Measurements from ENCODE around the gene MKLN1.

The MKLN1 gene

DNA sequence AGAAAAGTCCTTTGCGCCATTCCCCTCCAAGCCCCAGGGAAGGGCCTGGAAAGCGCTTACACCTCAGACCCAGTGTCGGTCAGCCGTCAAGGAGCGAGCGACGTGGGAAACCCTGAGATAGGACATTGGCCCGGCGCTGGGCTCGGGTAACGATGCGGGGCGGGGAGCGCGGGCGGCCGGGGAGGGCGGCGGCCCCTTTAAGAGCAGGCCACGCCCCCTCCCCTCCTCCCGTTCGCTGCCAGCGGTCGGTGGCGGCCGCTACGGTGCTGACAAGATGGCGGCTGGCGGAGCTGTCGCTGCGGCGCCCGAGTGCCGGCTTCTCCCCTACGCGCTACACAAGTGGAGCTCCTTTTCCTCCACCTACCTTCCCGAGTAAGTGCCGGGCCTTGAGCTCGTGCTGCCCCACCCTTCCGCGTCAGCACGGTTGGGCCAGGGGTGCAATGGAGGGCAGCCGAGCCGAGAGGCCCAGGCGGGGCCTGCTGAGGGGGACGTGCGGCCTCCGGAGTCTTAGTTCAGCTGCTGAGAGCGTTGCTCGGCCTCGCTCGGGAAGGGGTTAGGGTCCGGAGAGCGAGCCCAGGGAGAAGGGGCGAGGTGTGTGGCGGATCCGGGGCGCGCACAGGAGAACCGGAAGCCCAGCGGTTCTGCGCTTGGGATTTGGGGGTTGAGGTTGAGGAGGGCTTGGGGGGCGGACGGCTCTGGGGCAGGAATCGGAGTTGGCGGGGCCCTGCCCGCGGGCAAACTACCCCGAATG is at the start of gene MKLN1:
Gene MKLN1 (plus strand): TSS at position 251 of the 751 bp plus-strand sequence. CDS start 24 bp downstream, at position 275.
- H3K9ac ChIP-seq (ENCODE audit: low read depth, low read length): peak within 1 kb of the TSS; percentile 98
- H3K27ac ChIP-seq (ENCODE audit: low read depth, low read length): peak within 1 kb of the TSS; percentile 97
- H3K9me3 ChIP-seq (ENCODE audit: control insufficient read depth, insufficient read depth, low read length): no peaks in the 10 kb centered on the region
- H3K36me3 ChIP-seq (ENCODE audit: control insufficient read depth, insufficient read depth, low read length): no peaks in the 10 kb centered on the region
- H3K27me3 ChIP-seq (ENCODE audit: control insufficient read depth, insufficient read depth, low read length): no peaks in the 10 kb centered on the region
- peaks cover 36% of the 10 kb centered on the region for H3K4me1 ChIP-seq (ENCODE audit: control insufficient read depth, insufficient read depth, low read length)
- H3K4me3 ChIP-seq (ENCODE audit: low read depth, low read length): peak within 1 kb of the TSS; percentile 98

DNA sequence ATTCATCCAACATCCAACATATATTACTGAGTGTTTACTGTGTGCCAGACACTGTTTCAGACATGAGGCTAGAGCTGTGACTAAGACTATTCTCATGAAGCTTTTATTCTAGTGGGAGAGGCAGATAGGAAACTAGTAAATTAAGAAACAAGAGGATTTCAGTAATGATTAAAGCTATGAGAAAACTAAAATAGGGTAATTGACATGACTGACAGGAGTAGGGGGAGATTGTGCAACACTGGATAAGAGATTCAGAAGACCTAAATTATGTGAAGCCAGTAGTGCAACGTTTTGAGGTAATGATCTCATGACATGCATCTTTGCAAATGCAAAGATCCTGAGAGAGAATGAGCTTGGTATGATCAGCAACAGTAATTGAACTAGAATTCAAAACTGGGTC is 48.6 kb upstream of the MKLN1 start:
- Histone ChIP-seq H3K9ac (ENCODE audit: low read depth, low read length) (no peak overlapping the region), H3K9me3 (ENCODE audit: control insufficient read depth, insufficient read depth, low read length) (no peaks in the 10 kb centered on the region; the same call in 1 of the 2 replicates), H3K4me1 (ENCODE audit: control insufficient read depth, insufficient read depth, low read length) (no peaks in the 10 kb centered on the region), H3K27ac (ENCODE audit: low read depth, low read length) (no peak overlapping the region), H3K27me3 (ENCODE audit: control insufficient read depth, insufficient read depth, low read length) (no peaks in the 10 kb centered on the region), H3K4me3 (ENCODE audit: low read depth, low read length) (no peak overlapping the region), H3K36me3 (ENCODE audit: control insufficient read depth, insufficient read depth, low read length) (no peaks in the 10 kb centered on the region)

DNA sequence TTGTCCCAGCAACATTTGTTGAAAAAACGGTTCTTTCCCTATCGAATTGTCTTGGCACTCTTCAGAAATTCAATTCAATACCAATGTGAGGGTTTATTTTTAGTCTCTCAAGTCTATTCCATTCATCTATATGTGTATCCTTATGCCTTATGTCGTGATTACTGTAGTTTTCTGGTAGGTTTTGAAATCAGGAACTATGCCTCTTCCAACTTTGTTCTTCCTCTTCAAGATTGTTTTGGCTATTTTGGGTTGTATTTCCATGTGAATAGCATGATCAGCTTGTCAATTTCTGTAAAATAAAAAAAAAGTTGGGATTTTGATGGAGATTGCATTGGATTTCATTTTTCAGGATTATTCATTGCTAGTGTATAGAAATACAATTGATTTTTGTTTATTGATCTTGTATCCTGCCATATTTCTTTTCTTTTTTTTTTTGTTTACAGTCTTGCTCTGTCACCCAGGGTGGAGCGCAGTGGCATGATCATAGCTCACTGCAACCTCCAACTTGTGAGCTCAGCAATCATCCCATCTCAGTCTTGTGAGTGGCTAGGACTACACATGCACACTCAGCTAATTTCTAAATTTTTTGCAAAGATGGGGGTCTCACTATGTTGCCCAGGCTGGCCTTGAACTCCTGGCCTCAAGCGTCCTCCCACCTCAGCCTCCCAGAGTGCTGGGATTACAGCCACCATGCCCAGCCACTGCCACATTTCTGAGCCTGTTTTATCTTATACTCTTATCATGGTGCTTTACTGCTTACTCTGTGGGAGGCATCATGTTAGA is 46.2 kb upstream of the MKLN1 start:
- H3K9me3 ChIP-seq (ENCODE audit: control insufficient read depth, insufficient read depth, low read length): no peaks in the 10 kb centered on the region; the same call in 1 of the 2 replicates
- H3K27me3 ChIP-seq (ENCODE audit: control insufficient read depth, insufficient read depth, low read length): no peaks in the 10 kb centered on the region
- H3K4me1 ChIP-seq (ENCODE audit: control insufficient read depth, insufficient read depth, low read length): peaks cover 8% of the 10 kb centered on the region; the same call in 1 of the 2 replicates
- H3K27ac ChIP-seq (ENCODE audit: low read depth, low read length): no peak overlapping the region
- no peak overlapping the region for H3K9ac ChIP-seq (ENCODE audit: low read depth, low read length)
- H3K4me3 ChIP-seq (ENCODE audit: low read depth, low read length): no peak overlapping the region
- no peaks in the 10 kb centered on the region for H3K36me3 ChIP-seq (ENCODE audit: control insufficient read depth, insufficient read depth, low read length)

DNA sequence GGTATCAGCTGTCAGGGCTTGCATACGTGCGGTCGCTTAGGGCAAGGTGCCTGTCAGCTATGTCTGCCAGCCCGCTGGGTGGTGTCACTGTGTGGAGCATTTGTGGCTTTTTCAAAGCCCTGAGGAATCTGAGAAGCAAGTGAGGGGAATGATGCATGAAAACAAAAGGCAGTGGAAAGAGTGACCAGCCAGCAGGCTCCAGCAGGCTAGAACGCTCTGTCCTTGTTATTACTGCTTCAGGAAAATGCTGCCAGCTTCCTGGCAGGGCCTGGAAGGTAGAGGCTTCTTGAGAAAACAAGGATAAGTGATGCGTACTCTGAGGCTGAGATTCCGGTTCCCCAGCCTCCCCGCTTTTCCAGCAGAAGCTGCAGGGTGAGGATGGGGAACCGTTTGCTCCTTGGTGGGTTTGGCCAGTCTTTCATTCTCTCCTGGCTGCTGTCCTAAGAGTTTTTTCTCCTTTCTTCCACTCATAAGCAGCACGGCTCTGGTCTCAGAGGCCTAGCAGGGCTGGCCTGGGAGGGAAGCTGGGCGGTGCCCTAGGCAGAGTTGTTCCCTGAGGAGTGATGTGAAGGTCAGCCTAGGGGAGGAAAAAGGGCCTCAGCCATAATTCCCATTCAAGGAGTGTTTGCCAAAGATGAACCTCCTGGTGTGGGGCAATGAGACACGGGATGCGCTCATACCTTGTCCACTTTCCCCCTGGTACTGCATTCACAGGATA is 42.8 kb upstream of the MKLN1 start:
- H3K36me3 ChIP-seq (ENCODE audit: control insufficient read depth, insufficient read depth, low read length): no peaks in the 10 kb centered on the region
- H3K4me3 ChIP-seq (ENCODE audit: low read depth, low read length): no peak overlapping the region
- H3K9me3 ChIP-seq (ENCODE audit: control insufficient read depth, insufficient read depth, low read length): no peaks in the 10 kb centered on the region; the same call in 1 of the 2 replicates
- no peak overlapping the region for H3K27ac ChIP-seq (ENCODE audit: low read depth, low read length)
- no peak overlapping the region for H3K9ac ChIP-seq (ENCODE audit: low read depth, low read length)
- no peaks in the 10 kb centered on the region for H3K27me3 ChIP-seq (ENCODE audit: control insufficient read depth, insufficient read depth, low read length)
- peaks cover 8% of the 10 kb centered on the region; the same call in 1 of the 2 replicates for H3K4me1 ChIP-seq (ENCODE audit: control insufficient read depth, insufficient read depth, low read length)

DNA sequence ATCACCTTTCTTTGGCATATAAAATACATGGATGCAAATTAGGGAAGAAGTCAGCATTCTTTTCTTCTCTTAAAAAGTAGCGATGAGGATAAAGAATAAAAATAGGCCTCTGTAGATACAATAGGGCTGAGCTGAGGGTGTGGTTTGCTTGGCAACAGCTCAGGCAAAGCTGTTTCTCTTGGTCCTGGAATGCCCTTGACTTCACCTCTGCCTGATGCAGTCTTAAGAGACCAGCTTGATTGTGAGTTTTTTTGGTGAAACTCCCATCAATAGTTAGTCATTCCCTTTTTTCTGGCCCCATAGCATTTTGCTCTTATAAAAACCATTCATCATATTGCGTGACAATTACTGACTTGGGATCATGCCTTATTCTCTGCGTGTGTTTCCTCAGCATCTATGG is 42.1 kb upstream of the MKLN1 start:
- H3K27ac ChIP-seq (ENCODE audit: low read depth, low read length): no peak overlapping the region
- H3K36me3 ChIP-seq (ENCODE audit: control insufficient read depth, insufficient read depth, low read length): no peaks in the 10 kb centered on the region
- H3K9ac ChIP-seq (ENCODE audit: low read depth, low read length): no peak overlapping the region
- H3K9me3 ChIP-seq (ENCODE audit: control insufficient read depth, insufficient read depth, low read length): no peaks in the 10 kb centered on the region
- no peak overlapping the region for H3K4me3 ChIP-seq (ENCODE audit: low read depth, low read length)
- H3K27me3 ChIP-seq (ENCODE audit: control insufficient read depth, insufficient read depth, low read length): no peaks in the 10 kb centered on the region
- H3K4me1 ChIP-seq (ENCODE audit: control insufficient read depth, insufficient read depth, low read length): peaks cover 8% of the 10 kb centered on the region; the same call in 1 of the 2 replicates

DNA sequence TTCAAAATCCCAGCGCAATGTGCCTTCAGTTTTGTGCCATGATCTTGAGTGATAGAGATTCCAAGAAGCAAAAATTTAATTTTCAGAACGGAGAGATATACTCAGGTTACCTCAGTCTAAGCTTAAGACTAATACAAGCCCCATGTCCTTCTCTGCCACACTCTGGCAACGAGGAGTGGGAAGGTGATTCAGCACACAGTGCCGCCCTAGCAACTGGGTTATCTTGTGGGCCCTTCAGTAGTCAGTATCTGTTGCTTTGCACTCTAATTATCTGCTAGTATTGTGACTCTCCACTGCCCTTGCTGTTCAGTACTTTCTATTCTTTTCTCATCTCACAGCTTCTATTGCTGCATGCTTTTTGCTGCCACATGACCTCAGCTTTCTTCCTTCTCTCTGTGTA is 39.2 kb upstream of the MKLN1 start:
- no peak overlapping the region for H3K4me3 ChIP-seq (ENCODE audit: low read depth, low read length)
- no peak overlapping the region for H3K27ac ChIP-seq (ENCODE audit: low read depth, low read length)
- no peak overlapping the region for H3K9ac ChIP-seq (ENCODE audit: low read depth, low read length)
- no peaks in the 10 kb centered on the region for H3K36me3 ChIP-seq (ENCODE audit: control insufficient read depth, insufficient read depth, low read length)
- no peaks in the 10 kb centered on the region for H3K9me3 ChIP-seq (ENCODE audit: control insufficient read depth, insufficient read depth, low read length)
- H3K27me3 ChIP-seq (ENCODE audit: control insufficient read depth, insufficient read depth, low read length): no peaks in the 10 kb centered on the region
- H3K4me1 ChIP-seq (ENCODE audit: control insufficient read depth, insufficient read depth, low read length): peaks cover 8% of the 10 kb centered on the region; the same call in 1 of the 2 replicates

DNA sequence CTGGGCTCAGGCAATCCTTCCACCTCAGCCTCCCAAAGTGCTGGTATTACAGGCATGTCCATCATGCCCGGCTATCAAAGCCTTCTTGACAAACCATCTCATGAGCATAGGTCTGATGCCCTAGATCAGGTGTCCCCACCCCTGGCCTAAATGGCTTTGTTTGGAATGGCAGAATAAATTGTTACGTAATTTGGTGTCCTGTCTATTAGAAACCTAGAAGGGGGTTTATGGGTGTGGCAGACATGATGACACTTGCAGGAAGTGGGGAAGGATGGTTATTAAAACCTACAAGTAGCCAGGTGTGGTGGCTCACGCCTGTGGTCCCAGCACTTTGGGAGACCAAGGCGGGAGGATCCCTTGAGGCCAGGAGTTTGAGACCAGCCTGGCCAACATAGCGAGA is 38.6 kb upstream of the MKLN1 start:
- H3K9ac ChIP-seq (ENCODE audit: low read depth, low read length): no peak overlapping the region
- H3K9me3 ChIP-seq (ENCODE audit: control insufficient read depth, insufficient read depth, low read length): no peaks in the 10 kb centered on the region
- H3K4me3 ChIP-seq (ENCODE audit: low read depth, low read length): no peak overlapping the region
- H3K4me1 ChIP-seq (ENCODE audit: control insufficient read depth, insufficient read depth, low read length): peaks cover 8% of the 10 kb centered on the region; the same call in 1 of the 2 replicates
- no peaks in the 10 kb centered on the region for H3K27me3 ChIP-seq (ENCODE audit: control insufficient read depth, insufficient read depth, low read length)
- no peak overlapping the region for H3K27ac ChIP-seq (ENCODE audit: low read depth, low read length)
- H3K36me3 ChIP-seq (ENCODE audit: control insufficient read depth, insufficient read depth, low read length): no peaks in the 10 kb centered on the region

DNA sequence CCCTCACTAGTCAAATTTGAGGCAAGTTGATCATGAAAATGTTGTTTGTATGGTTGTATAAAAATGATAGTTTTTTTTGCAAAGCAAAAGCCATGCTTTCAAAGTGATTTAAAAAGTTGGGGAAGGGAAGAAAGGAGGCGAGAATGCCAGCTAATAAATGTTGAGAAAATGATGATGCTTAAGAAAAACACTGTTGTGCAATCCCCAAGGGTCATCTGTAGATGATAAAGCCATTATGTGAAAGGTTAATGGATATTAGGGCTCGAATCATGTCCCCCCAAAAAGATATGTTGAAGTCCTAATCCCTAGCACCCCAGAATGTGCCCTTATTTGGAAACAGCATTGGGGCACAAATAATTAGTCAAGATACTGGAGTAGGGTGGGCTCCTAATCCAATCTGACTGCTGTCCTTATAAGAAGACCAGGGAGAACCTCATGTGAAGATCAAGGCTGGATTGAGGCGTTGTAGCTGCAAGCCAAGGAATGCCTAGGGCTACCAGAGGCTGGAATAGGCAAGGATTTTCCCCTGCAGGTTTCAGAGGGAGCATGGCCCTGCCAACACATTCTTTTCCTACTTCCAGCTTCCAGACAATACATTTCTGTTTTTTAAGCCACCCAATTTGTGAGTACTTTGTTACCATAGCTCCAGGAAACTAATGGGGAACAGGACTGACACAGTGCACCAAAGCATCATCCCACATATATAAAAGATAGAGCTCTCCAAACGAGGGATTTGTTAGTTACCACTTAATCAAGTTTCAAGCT is 35.4 kb upstream of the MKLN1 start:
- H3K4me3 ChIP-seq (ENCODE audit: low read depth, low read length): no peak overlapping the region
- no peaks in the 10 kb centered on the region for H3K9me3 ChIP-seq (ENCODE audit: control insufficient read depth, insufficient read depth, low read length)
- H3K36me3 ChIP-seq (ENCODE audit: control insufficient read depth, insufficient read depth, low read length): no peaks in the 10 kb centered on the region
- no peaks in the 10 kb centered on the region for H3K27me3 ChIP-seq (ENCODE audit: control insufficient read depth, insufficient read depth, low read length)
- H3K4me1 ChIP-seq (ENCODE audit: control insufficient read depth, insufficient read depth, low read length): no peaks in the 10 kb centered on the region
- no peak overlapping the region for H3K9ac ChIP-seq (ENCODE audit: low read depth, low read length)
- no peak overlapping the region for H3K27ac ChIP-seq (ENCODE audit: low read depth, low read length)

DNA sequence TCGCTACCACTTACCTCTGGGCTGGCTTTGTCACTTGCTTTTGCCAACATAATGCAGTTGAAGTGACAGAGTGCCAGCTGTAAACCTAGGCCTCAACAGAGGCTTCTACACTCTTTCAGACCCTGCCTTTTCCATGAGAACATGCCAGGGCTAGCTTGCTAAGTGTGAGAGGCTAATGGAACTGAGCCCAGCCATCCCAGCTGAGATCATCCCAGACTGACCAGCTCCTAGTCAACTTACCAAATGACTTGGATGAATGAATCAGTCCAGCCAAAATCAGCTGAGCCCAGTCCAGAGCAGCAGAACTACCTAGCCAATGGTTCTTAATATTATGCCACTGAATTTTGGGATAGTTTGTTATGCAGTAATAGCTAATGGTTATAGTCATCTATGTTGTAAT is 34.7 kb upstream of the MKLN1 start:
- Histone ChIP-seq H3K9me3 (ENCODE audit: control insufficient read depth, insufficient read depth, low read length) (no peaks in the 10 kb centered on the region), H3K9ac (ENCODE audit: low read depth, low read length) (no peak overlapping the region), H3K36me3 (ENCODE audit: control insufficient read depth, insufficient read depth, low read length) (no peaks in the 10 kb centered on the region), H3K4me1 (ENCODE audit: control insufficient read depth, insufficient read depth, low read length) (no peaks in the 10 kb centered on the region), H3K27ac (ENCODE audit: low read depth, low read length) (no peak overlapping the region), H3K4me3 (ENCODE audit: low read depth, low read length) (no peak overlapping the region), H3K27me3 (ENCODE audit: control insufficient read depth, insufficient read depth, low read length) (no peaks in the 10 kb centered on the region)

DNA sequence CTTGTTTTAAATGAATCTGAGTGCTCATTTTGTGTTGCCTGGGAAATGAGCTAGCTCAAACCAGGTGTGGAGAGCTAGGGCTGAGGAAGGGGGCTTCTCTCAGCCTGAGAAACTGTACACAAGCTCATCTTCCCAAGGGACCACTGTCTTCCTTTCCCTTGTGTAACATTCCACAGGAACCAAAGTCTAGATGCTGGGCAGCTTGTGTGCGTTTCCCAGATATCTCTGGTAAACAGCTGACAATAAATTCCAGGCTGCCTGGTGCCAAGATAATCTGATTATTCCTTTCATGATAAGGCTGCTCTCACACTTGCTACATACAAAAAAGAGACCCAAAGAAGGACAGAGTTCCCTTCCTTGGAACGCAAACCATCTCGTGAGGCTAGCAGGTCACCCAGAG is 33.1 kb upstream of the MKLN1 start:
- no peaks in the 10 kb centered on the region for H3K36me3 ChIP-seq (ENCODE audit: control insufficient read depth, insufficient read depth, low read length)
- no peaks in the 10 kb centered on the region for H3K9me3 ChIP-seq (ENCODE audit: control insufficient read depth, insufficient read depth, low read length)
- H3K4me1 ChIP-seq (ENCODE audit: control insufficient read depth, insufficient read depth, low read length): no peaks in the 10 kb centered on the region
- H3K9ac ChIP-seq (ENCODE audit: low read depth, low read length): no peak overlapping the region
- no peak overlapping the region for H3K4me3 ChIP-seq (ENCODE audit: low read depth, low read length)
- no peaks in the 10 kb centered on the region for H3K27me3 ChIP-seq (ENCODE audit: control insufficient read depth, insufficient read depth, low read length)
- no peak overlapping the region for H3K27ac ChIP-seq (ENCODE audit: low read depth, low read length)

Measured in HUES48 (cell line).